K562 (cell line): ENCODE data around the gene PTPRC. TPM values are rescaled to one million over a fixed set of nuclear protein-coding genes. Genes with fewer than 3 reads are reported as not detected.
A peak's percentile ranks its signal among the peaks of the same experiment; 100 is the strongest.

Source experiments
- NFIX ChIP-seq: fragments of 250-450 bp; sonication (Bioruptor Pico); IDR thresholded peaks from 2 replicates; pipeline ENCODE4 v1.4.0; 2020; ENCODE audit warnings: low read depth, mild to moderate bottlenecking, moderate library complexity
- PRMT5 ChIP-seq: sonication (generic); formaldehyde crosslinking; IDR thresholded peaks from 2 replicates; pipeline ENCODE4 v1.5.0; 2020; ENCODE audit warnings: missing genetic modification reagents
- TAL1 ChIP-seq: fragments of 450-650 bp; IDR thresholded peaks from 2 replicates; pipeline ENCODE4 v1.6.1; 2016; ENCODE audit warnings: mild to moderate bottlenecking
- ZFP1 ChIP-seq: fragments of 450-650 bp; formaldehyde crosslinking; IDR thresholded peaks from 2 replicates; pipeline ENCODE4 v1.4.0; 2020; ENCODE audit warnings: mild to moderate bottlenecking, mixed read lengths
- polyA plus RNA-seq, 8 experiments: library from polyadenylated mRNA; depleted of rRNA in 4 of 8; stranded (reverse) in 5 of 8; unstranded in 3 of 8; fragments of >200 nt; fragmentation: Nextera tagmentation in 2 of 8; fragmentation: Illumina TruSeq in 1 of 8; extraction: Ambion mirVana in 2 of 8; extraction: Trizol in 1 of 8; gene quantifications; 2 replicates each; pipeline versions ENCODE4 v1.2.1 to v1.2.3, GENCODE V29; 2011 to 2014; ENCODE audit warnings: inconsistent platforms in 1 of 8, missing spikeins in 1 of 8
- total RNA-seq, 7 experiments: library from RNA; depleted of rRNA in 6 of 7; stranded (reverse); fragments of >200 nt in 6 of 7; fragmentation: Illumina TruSeq in 2 of 7; extraction: Trizol in 2 of 7; gene quantifications; 2 replicates each; pipeline versions ENCODE4 v1.2.1 to v1.2.3, GENCODE V29; 2011 to 2021; ENCODE audit warnings: low replicate concordance in 1 of 7
- TF ChIP-seq, protein P1 (sequence below): sonication (generic); IDR thresholded peaks from 2 replicates; pipeline ENCODE4 v1.6.1; 2016
- TF ChIP-seq, protein P2 (sequence below): fragments of 250-450 bp; sonication (Bioruptor Pico); IDR thresholded peaks from 2 replicates; pipeline ENCODE4 v1.4.0; 2020
- TF ChIP-seq, protein P3 (sequence below), 2 experiments: fragments of 450-650 bp in 1 of 2; sonication (generic) in 1 of 2; formaldehyde crosslinking in 1 of 2; IDR thresholded peaks; 2 replicates each; pipeline versions ENCODE4 v1.7.1 to v1.9.0; 2016 to 2022; ENCODE audit warnings: inconsistent platforms in 1 of 2, mild to moderate bottlenecking in 1 of 2, missing genetic modification reagents in 1 of 2

Gene PTPRC
- total and polyA plus RNA-seq, 9 of the 15 experiments (the other 6 are each of a cell fraction or from before 2014, with no cell fraction given), result 7.1 to 107 (median 62.9) TPM

DNA sequence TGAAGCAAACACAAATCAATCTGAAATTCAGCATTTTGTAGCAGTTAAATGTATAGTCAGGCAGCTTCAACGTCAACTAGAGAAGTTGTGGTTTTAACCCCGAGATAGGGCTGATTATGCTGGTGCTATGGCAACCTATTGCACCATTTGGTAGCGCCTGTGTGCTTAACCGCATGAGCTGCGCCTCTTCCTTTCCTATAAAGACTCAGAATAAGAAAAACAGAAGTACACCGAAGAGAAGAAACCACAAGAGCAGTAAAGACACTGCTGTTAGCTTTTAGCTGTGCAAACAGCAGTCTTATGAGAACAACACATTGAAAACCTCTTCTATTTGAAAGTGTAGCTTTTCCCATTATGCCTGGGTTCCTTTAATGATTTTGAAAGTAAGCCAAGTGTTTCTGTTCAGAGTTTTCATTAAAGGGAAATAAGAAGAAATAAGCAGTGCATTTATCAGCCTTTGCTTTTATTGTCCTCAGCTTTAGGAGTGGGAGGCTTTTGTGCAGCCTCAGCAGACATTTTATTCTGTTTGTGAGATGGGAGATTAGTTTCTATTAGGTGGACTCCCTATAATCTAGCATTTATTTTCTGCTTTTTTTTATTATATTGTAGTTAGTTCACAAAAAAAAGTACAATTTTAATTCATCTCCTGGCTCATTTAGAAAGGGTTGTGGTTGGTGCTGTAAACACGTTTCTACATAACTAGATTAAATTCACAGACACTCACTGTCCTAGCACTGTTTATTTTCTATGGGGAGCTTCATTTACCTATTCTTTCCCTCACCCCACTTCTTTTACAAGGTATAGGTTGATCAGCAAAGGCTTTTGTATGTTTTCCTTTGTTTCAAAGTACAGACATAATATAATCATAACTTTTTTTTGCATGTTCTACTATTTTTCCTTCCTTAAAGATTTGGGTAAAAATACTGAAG, 43.3 kb downstream of the PTPRC start (continued):
- TF ChIP-seq, protein P1, sequence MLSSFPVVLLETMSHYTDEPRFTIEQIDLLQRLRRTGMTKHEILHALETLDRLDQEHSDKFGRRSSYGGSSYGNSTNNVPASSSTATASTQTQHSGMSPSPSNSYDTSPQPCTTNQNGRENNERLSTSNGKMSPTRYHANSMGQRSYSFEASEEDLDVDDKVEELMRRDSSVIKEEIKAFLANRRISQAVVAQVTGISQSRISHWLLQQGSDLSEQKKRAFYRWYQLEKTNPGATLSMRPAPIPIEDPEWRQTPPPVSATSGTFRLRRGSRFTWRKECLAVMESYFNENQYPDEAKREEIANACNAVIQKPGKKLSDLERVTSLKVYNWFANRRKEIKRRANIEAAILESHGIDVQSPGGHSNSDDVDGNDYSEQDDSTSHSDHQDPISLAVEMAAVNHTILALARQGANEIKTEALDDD, result peak; percentile 95
- TF ChIP-seq, protein P2, sequence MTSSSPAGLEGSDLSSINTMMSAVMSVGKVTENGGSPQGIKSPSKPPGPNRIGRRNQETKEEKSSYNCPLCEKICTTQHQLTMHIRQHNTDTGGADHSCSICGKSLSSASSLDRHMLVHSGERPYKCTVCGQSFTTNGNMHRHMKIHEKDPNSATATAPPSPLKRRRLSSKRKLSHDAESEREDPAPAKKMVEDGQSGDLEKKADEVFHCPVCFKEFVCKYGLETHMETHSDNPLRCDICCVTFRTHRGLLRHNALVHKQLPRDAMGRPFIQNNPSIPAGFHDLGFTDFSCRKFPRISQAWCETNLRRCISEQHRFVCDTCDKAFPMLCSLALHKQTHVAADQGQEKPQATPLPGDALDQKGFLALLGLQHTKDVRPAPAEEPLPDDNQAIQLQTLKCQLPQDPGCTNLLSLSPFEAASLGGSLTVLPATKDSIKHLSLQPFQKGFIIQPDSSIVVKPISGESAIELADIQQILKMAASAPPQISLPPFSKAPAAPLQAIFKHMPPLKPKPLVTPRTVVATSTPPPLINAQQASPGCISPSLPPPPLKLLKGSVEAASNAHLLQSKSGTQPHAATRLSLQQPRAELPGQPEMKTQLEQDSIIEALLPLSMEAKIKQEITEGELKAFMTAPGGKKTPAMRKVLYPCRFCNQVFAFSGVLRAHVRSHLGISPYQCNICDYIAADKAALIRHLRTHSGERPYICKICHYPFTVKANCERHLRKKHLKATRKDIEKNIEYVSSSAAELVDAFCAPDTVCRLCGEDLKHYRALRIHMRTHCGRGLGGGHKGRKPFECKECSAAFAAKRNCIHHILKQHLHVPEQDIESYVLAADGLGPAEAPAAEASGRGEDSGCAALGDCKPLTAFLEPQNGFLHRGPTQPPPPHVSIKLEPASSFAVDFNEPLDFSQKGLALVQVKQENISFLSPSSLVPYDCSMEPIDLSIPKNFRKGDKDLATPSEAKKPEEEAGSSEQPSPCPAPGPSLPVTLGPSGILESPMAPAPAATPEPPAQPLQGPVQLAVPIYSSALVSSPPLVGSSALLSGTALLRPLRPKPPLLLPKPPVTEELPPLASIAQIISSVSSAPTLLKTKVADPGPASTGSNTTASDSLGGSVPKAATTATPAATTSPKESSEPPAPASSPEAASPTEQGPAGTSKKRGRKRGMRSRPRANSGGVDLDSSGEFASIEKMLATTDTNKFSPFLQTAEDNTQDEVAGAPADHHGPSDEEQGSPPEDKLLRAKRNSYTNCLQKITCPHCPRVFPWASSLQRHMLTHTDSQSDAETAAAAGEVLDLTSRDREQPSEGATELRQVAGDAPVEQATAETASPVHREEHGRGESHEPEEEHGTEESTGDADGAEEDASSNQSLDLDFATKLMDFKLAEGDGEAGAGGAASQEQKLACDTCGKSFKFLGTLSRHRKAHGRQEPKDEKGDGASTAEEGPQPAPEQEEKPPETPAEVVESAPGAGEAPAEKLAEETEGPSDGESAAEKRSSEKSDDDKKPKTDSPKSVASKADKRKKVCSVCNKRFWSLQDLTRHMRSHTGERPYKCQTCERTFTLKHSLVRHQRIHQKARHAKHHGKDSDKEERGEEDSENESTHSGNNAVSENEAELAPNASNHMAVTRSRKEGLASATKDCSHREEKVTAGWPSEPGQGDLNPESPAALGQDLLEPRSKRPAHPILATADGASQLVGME (CRISPR knock-in tag), result no peak
- TF ChIP-seq, protein P3, sequence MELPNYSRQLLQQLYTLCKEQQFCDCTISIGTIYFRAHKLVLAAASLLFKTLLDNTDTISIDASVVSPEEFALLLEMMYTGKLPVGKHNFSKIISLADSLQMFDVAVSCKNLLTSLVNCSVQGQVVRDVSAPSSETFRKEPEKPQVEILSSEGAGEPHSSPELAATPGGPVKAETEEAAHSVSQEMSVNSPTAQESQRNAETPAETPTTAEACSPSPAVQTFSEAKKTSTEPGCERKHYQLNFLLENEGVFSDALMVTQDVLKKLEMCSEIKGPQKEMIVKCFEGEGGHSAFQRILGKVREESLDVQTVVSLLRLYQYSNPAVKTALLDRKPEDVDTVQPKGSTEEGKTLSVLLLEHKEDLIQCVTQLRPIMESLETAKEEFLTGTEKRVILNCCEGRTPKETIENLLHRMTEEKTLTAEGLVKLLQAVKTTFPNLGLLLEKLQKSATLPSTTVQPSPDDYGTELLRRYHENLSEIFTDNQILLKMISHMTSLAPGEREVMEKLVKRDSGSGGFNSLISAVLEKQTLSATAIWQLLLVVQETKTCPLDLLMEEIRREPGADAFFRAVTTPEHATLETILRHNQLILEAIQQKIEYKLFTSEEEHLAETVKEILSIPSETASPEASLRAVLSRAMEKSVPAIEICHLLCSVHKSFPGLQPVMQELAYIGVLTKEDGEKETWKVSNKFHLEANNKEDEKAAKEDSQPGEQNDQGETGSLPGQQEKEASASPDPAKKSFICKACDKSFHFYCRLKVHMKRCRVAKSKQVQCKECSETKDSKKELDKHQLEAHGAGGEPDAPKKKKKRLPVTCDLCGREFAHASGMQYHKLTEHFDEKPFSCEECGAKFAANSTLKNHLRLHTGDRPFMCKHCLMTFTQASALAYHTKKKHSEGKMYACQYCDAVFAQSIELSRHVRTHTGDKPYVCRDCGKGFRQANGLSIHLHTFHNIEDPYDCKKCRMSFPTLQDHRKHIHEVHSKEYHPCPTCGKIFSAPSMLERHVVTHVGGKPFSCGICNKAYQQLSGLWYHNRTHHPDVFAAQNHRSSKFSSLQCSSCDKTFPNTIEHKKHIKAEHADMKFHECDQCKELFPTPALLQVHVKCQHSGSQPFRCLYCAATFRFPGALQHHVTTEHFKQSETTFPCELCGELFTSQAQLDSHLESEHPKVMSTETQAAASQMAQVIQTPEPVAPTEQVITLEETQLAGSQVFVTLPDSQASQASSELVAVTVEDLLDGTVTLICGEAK (IDR thresholded peaks at IDR 0.05), result no peak
- TF ChIP-seq, protein P3 (CRISPR knock-in tag; IDR thresholded peaks at IDR 0.05), result no peak
- TF ChIP-seq NFIX (no peak), ZFP1 (CRISPR knock-in tag) (no peak), TAL1 (no peak), PRMT5 (no peak)
